Hepatocyte (in vitro differentiated cells): ENCODE measurements around the gene PLXNA2. TPM values are rescaled to one million over a fixed set of nuclear protein-coding genes. Genes with fewer than 3 reads are reported as not detected.

Source experiments
- DNase-seq: peaks from one replicate; pipeline ENCODE4 v3.0.0-alpha.2; 2016; ENCODE audit warnings: low spot score
- H2AFZ ChIP-seq: fragments of 200-600 bp; sonication (generic); 2 replicates; pipeline ENCODE4 v1.6.0; 2016; ENCODE audit warnings: antibody characterized with exemption, mild to moderate bottlenecking
- H3K27ac ChIP-seq: fragments of 200-600 bp; sonication (generic); 2 replicates; pipeline ENCODE4 v1.5.1; 2016; ENCODE audit warnings: mild to moderate bottlenecking
- H3K27me3 ChIP-seq: fragments of 200-600 bp; sonication (generic); 2 replicates; pipeline ENCODE4 v1.6.1; 2016
- H3K36me3 ChIP-seq: fragments of 200-600 bp; sonication (generic); replicated peaks from 2 replicates; pipeline ENCODE4 v1.5.1; 2016; ENCODE audit warnings: low read depth; ENCODE audit not compliant: insufficient read depth
- H3K4me1 ChIP-seq: fragments of 200-600 bp; sonication (generic); 2 replicates; pipeline ENCODE4 v1.5.1; 2016; ENCODE audit warnings: mild to moderate bottlenecking, moderate library complexity; ENCODE audit not compliant: insufficient read depth
- H3K4me2 ChIP-seq: fragments of 200-600 bp; sonication (generic); 2 replicates; pipeline ENCODE4 v1.6.0; 2016
- H3K4me3 ChIP-seq: fragments of 200-600 bp; sonication (generic); 2 replicates; pipeline ENCODE4 v1.5.1; 2016; ENCODE audit warnings: mild to moderate bottlenecking
- H3K79me2 ChIP-seq: fragments of 200-600 bp; sonication (generic); 2 replicates; pipeline ENCODE4 v1.6.0; 2017; ENCODE audit warnings: mild to moderate bottlenecking
- H3K9me2 ChIP-seq: fragments of 200-600 bp; sonication (generic); replicated peaks from 2 replicates; pipeline ENCODE4 v1.6.0; 2017; ENCODE audit warnings: mild to moderate bottlenecking; ENCODE audit not compliant: insufficient read depth
- H3K9me3 ChIP-seq: fragments of 200-600 bp; sonication (generic); 2 replicates; pipeline ENCODE4 v1.5.1; 2016; ENCODE audit warnings: low read depth, mild to moderate bottlenecking
- H4K20me1 ChIP-seq: fragments of 200-600 bp; sonication (generic); 2 replicates; pipeline ENCODE4 v1.6.0; 2016; ENCODE audit warnings: mild to moderate bottlenecking; ENCODE audit not compliant: insufficient read depth, poor library complexity, severe bottlenecking
- EZH2 ChIP-seq: fragments of 200-600 bp; sonication (generic); IDR thresholded peaks from 2 replicates; pipeline ENCODE4 v1.6.1; 2016; ENCODE audit warnings: antibody characterized with exemption, mild to moderate bottlenecking, borderline replicate concordance
- EZH2phosphoT487 ChIP-seq: fragments of 200-600 bp; sonication (generic); IDR thresholded peaks from one replicate; pipeline ENCODE4 v1.6.1; 2018; ENCODE audit warnings: antibody characterized with exemption, mild to moderate bottlenecking, low read depth, moderate library complexity; ENCODE audit not compliant: unreplicated experiment, severe bottlenecking
- WGBS: methylation state at CpG from one replicate; pipeline ENCODE4 v1.1.6; 2016; ENCODE audit warnings: low lambda C conversion rate; ENCODE audit errors: missing lambda C conversion rate; 5-methylcytosine and 5-hydroxymethylcytosine counted together
- polyA plus RNA-seq: library from polyadenylated mRNA; unstranded; fragments of >200 nt; fragmentation: Nextera tagmentation; extraction: Ambion mirVana; gene quantifications from 2 replicates; pipeline ENCODE4 v1.2.1, GENCODE V29; 2016
- total RNA-seq: library from RNA; depleted of rRNA; stranded (reverse); fragments of >200 nt; gene quantifications from 2 replicates; pipeline ENCODE4 v1.2.3, GENCODE V29; 2014
- TF ChIP-seq, protein P1 (sequence below): fragments of 200-600 bp; sonication (generic); IDR thresholded peaks from 2 replicates; pipeline ENCODE4 v1.5.1; 2016; ENCODE audit warnings: antibody characterized with exemption, mild to moderate bottlenecking; ENCODE audit not compliant: poor library complexity

The PLXNA2 gene
- total and polyA plus RNA-seq, 2 experiments from 2014 or later = 9.8 to 13.1 TPM

DNA sequence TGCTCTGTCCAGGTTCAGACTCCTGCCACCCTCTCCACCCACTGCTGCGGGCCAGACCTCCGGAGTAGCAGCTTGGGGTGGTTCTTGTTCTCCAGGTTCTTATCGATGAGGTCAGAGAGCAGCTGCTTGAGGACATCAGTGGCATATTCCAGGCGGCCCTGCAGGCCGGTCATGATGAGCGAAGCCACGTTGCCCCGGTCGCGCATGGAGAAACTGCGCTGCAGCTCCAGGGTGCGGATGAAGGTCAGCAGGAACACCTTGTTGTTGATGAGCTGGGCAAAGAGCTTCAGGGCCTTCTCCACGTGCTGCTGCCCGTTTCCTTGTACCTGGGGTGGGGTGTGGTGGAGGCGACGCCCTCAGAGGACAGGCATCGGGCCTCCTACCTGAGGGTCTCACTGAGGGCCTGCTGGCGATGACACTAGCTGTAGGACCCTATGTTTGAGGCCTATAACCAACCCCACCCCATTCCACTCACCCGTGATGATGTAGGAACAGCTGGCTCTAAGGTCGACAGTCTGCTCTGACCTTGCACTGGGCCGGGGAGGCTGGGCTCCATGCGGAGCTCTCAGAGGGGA lies 202.1 kb downstream of the PLXNA2 start:
- Histone ChIP-seq H3K36me3 (no peaks in the 10 kb centered on the region), H4K20me1 (no peaks in the 10 kb centered on the region), H3K4me1 (peaks cover 5% of the 10 kb centered on the region), H3K9me2 (no peaks in the 10 kb centered on the region), H3K79me2 (no peaks in the 10 kb centered on the region), H3K27ac (no peak overlapping the region), H3K4me3 (no peak overlapping the region), H3K4me2 (no peak overlapping the region), H3K9me3 (no peaks in the 10 kb centered on the region), H2AFZ (no peak overlapping the region), H3K27me3 (no peaks in the 10 kb centered on the region)
- 96% methylated on average over 22 of the region's 22 CpGs for WGBS
- TF ChIP-seq EZH2 = no peak
- TF ChIP-seq, protein P1, sequence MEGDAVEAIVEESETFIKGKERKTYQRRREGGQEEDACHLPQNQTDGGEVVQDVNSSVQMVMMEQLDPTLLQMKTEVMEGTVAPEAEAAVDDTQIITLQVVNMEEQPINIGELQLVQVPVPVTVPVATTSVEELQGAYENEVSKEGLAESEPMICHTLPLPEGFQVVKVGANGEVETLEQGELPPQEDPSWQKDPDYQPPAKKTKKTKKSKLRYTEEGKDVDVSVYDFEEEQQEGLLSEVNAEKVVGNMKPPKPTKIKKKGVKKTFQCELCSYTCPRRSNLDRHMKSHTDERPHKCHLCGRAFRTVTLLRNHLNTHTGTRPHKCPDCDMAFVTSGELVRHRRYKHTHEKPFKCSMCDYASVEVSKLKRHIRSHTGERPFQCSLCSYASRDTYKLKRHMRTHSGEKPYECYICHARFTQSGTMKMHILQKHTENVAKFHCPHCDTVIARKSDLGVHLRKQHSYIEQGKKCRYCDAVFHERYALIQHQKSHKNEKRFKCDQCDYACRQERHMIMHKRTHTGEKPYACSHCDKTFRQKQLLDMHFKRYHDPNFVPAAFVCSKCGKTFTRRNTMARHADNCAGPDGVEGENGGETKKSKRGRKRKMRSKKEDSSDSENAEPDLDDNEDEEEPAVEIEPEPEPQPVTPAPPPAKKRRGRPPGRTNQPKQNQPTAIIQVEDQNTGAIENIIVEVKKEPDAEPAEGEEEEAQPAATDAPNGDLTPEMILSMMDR = no peak
- no peak for TF ChIP-seq EZH2phosphoT487
- no peak for DNase-seq

DNA sequence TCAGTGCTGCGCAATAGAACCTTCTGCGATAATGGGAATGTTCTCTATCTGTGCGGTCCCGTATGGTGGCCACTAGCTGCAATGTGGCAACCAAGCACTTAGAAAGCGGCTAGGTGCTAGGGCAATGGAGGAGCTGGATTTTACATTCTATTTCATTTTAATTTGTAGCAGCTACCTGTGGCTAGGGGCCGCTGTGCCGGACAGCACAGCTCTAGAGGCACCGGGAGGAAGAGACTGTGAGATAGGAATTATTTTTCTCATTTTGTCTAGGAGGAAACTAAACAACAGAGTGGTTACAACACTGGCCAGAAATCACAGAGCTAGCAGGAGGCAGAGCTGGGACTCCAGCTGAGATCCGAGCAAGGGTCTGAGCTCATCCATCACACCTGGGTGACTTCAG lies 202.7 kb downstream of the PLXNA2 start:
- Histone ChIP-seq H3K4me1 (no peaks in the 10 kb centered on the region), H4K20me1 (no peaks in the 10 kb centered on the region), H3K27me3 (no peaks in the 10 kb centered on the region), H3K4me2 (no peak overlapping the region), H3K36me3 (no peaks in the 10 kb centered on the region), H3K9me2 (no peaks in the 10 kb centered on the region), H3K4me3 (no peak overlapping the region), H3K27ac (no peak overlapping the region), H3K9me3 (no peaks in the 10 kb centered on the region), H3K79me2 (no peaks in the 10 kb centered on the region), H2AFZ (no peak overlapping the region)
- no peak for DNase-seq
- 93% methylated on average over 9 of the region's 9 CpGs for WGBS
- TF ChIP-seq EZH2phosphoT487 = no peak
- no peak for TF ChIP-seq EZH2
- TF ChIP-seq, protein P1 = no peak

DNA sequence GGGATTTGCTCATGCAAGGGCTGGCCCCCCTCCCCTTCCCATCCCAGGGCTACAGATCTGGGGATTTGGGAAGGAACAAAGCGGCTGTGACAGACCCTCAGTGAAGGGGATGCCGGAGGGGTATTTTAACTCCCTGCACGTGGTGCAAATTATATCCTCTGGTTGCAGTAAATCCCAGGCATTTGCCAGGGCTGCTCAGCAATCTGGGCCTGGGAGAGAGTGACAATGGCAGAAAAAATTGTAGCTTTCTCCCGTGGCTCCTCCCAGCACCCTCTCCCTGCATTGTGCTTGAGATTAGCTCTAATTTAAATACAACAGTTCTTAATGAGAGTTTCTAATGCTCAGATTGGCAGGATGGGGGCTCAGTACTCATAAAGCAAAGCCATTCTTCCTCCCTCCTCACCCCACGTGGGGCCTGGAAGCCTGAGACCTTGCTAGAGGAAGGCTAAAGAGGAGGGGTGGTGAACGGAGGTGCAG lies 203.3 kb downstream of the PLXNA2 start:
- Histone ChIP-seq H3K79me2 (no peaks in the 10 kb centered on the region), H4K20me1 (no peaks in the 10 kb centered on the region), H3K4me3 (no peak overlapping the region), H2AFZ (no peak overlapping the region), H3K4me2 (no peak overlapping the region), H3K9me2 (no peaks in the 10 kb centered on the region), H3K4me1 (no peaks in the 10 kb centered on the region), H3K27me3 (no peaks in the 10 kb centered on the region), H3K9me3 (no peaks in the 10 kb centered on the region), H3K36me3 (no peaks in the 10 kb centered on the region), H3K27ac (no peak overlapping the region)
- 46% methylated on average over 6 of the region's 6 CpGs for WGBS
- DNase-seq = no peak
- no peak for TF ChIP-seq EZH2
- TF ChIP-seq, protein P1 = no peak
- no peak for TF ChIP-seq EZH2phosphoT487
